ENCODE measurements around the gene HOXA2.

Gene HOXA2

GRCh38 chr7:27111042-27111750 lies 8.7 kb upstream of the HOXA2 start:
- DNase-seq, result no peak

GRCh38 chr7:27110186-27111031 lies 7.9 kb upstream of the HOXA2 start:
- DNase-seq, result no peak

- DNase-seq, result no peak
Measured at GRCh38 chr7:27109466-27110185, 7.1 kb upstream of the HOXA2 start.

- DNase-seq, result no peak
Measured at GRCh38 chr7:27108390-27109127, 6.1 kb upstream of the HOXA2 start.

- no peak for DNase-seq
Measured at GRCh38 chr7:27107391-27108381, 5.2 kb upstream of the HOXA2 start.

- DNase-seq, result no peak
Measured at GRCh38 chr7:27106901-27107240, 4.4 kb upstream of the HOXA2 start.

GRCh38 chr7:27106181-27106900 lies 3.9 kb upstream of the HOXA2 start:
- DNase-seq, result no peak

GRCh38 chr7:27105301-27106031 lies 3.0 kb upstream of the HOXA2 start:
- no peak for DNase-seq

GRCh38 chr7:27104341-27105058 lies 2.0 kb upstream of the HOXA2 start:
- no peak for DNase-seq

GRCh38 chr7:27103489-27104226 lies 1.2 kb upstream of the HOXA2 start:
- DNase-seq, result no peak

- no peak for DNase-seq
Measured at GRCh38 chr7:27101957-27102580, 414 bp downstream of the HOXA2 start.

- no peak for DNase-seq
Measured at GRCh38 chr7:27101171-27101956, 1.1 kb downstream of the HOXA2 start.

- no peak for DNase-seq
Measured at GRCh38 chr7:27100694-27101170, 1.8 kb downstream of the HOXA2 start.

GRCh38 chr7:27099453-27100370 lies 2.8 kb downstream of the HOXA2 start:
- DNase-seq, result no peak

- DNase-seq, result no peak
Measured at GRCh38 chr7:27098578-27099451, 3.7 kb downstream of the HOXA2 start.
